ENCODE data around the gene TTYH2. TPM values are rescaled to one million over a fixed set of nuclear protein-coding genes. Genes with fewer than 3 reads are reported as not detected.

The TTYH2 gene
- total RNA-seq, 1 experiment from 2014 or later = 1.5 TPM

- H3K9me2 ChIP-seq (ENCODE audit: insufficient read depth) = no peaks in the 10 kb centered on the region
- no peak overlapping the region for H3K27ac ChIP-seq
- no peak for TF ChIP-seq EZH2 (IDR thresholded peaks at IDR 0.05; ENCODE audit: low read depth)
- no peak overlapping the region for H3K4me3 ChIP-seq
- peaks cover 31% of the 10 kb centered on the region for H4K20me1 ChIP-seq (ENCODE audit: insufficient read depth)
- H3K27me3 ChIP-seq (ENCODE audit: insufficient read depth, low read depth) = peaks cover 13% of the 10 kb centered on the region
- BruUV-seq (replicated peaks) = no TSS peak
- H3K9me3 ChIP-seq (ENCODE audit: insufficient read depth, low read depth) = no peaks in the 10 kb centered on the region
- no peak for DNase-seq
- H3K79me2 ChIP-seq (ENCODE audit: low read depth) = no peaks in the 10 kb centered on the region
- peak overlapping the region; percentile 89 for H3K4me2 ChIP-seq
- ChIA-PET POLR2A (ENCODE audit: unreplicated experiment) (interaction anchor here (0.6 kb wide), 1 partner anchor 74 kb away, joined by 4 read pairs; no protein-coding TSS in a partner anchor), CTCF (no interaction called here)
- no peak overlapping the region for H2AFZ ChIP-seq
- intact Hi-C loops (cut with micrococcal nuclease; ENCODE audit: unreplicated experiment) = loop anchor here (5.0 to 10.0 kb wide), 3 partner anchors 68 to 241 kb away; partner anchors contain the start of gene GPR142
- peaks cover 39% of the 10 kb centered on the region for H3F3A ChIP-seq (ENCODE audit: insufficient read depth, low read depth)
- H3K4me1 ChIP-seq (replicated peaks; ENCODE audit: insufficient read depth) = peaks cover 4% of the 10 kb centered on the region; the same call in 1 of the 2 replicates
- H3K36me3 ChIP-seq (ENCODE audit: low read depth) = 0 out of 2 replicates have a peak, but pooled peaks cover 2% of the 10 kb centered on the region
Observed at GRCh38 chr17:74213861-74214391, 555 bp downstream of the TTYH2 start.

GRCh38 chr17:74214484-74215341 lies 1.3 kb downstream of the TTYH2 start:
- POLR2A ChIA-PET (ENCODE audit: unreplicated experiment) = no interaction called here

GRCh38 chr17:74215342-74215727 lies 2.0 kb downstream of the TTYH2 start:
- no peak for DNase-seq
- intact Hi-C loops (cut with micrococcal nuclease; ENCODE audit: unreplicated experiment) = loop anchor here (10.0 kb wide), 1 partner anchor 239 kb away; no protein-coding TSS in a partner anchor
- Histone ChIP-seq H3K27ac (no peak overlapping the region), H3K9me2 (ENCODE audit: insufficient read depth) (no peaks in the 10 kb centered on the region), H3K4me1 (replicated peaks; ENCODE audit: insufficient read depth) (peaks cover 4% of the 10 kb centered on the region; the same call in 1 of the 2 replicates), H2AFZ (no peak overlapping the region), H3K79me2 (ENCODE audit: low read depth) (no peaks in the 10 kb centered on the region), H3K9me3 (ENCODE audit: insufficient read depth, low read depth) (no peaks in the 10 kb centered on the region), H3F3A (ENCODE audit: insufficient read depth, low read depth) (peaks cover 26% of the 10 kb centered on the region; the same call in 1 of the 2 replicates), H3K36me3 (ENCODE audit: low read depth) (no peaks in the 10 kb centered on the region), H3K27me3 (ENCODE audit: insufficient read depth, low read depth) (peaks cover 17% of the 10 kb centered on the region), H3K4me3 (no peak overlapping the region), H3K4me2 (no peak overlapping the region), H4K20me1 (ENCODE audit: insufficient read depth) (peaks cover 17% of the 10 kb centered on the region)
- POLR2A ChIA-PET (ENCODE audit: unreplicated experiment) = no interaction called here
- CTCF ChIA-PET = interaction anchor here (0.7 kb wide), 1 partner anchor 44 kb away, joined by 3 read pairs; no protein-coding TSS in a partner anchor
- TF ChIP-seq EZH2 (IDR thresholded peaks at IDR 0.05; ENCODE audit: low read depth) (no peak), CTCF (conservative IDR thresholded peaks at IDR 0.05) (no peak)
- BruUV-seq (replicated peaks) = no TSS peak

More at GRCh38 chr17:74214484-74215341, 1.3 kb downstream of the TTYH2 start:
- CTCF ChIA-PET = interaction anchor here (0.6 to 0.7 kb wide), 2 partner anchors 45 to 282 kb away, joined by 3 read pairs; no protein-coding TSS in a partner anchor
- H3K9me3 ChIP-seq (ENCODE audit: insufficient read depth, low read depth) = no peaks in the 10 kb centered on the region
- H3F3A ChIP-seq (ENCODE audit: insufficient read depth, low read depth) = peaks cover 32% of the 10 kb centered on the region
- peaks cover 4% of the 10 kb centered on the region; the same call in 1 of the 2 replicates for H3K4me1 ChIP-seq (replicated peaks; ENCODE audit: insufficient read depth)
- H4K20me1 ChIP-seq (ENCODE audit: insufficient read depth) = peaks cover 23% of the 10 kb centered on the region
- H3K9me2 ChIP-seq (ENCODE audit: insufficient read depth) = no peaks in the 10 kb centered on the region
- H3K27me3 ChIP-seq (ENCODE audit: insufficient read depth, low read depth) = peaks cover 13% of the 10 kb centered on the region
- no peak overlapping the region for H3K4me3 ChIP-seq
- H2AFZ ChIP-seq = no peak overlapping the region
- H3K79me2 ChIP-seq (ENCODE audit: low read depth) = no peaks in the 10 kb centered on the region
- H3K4me2 ChIP-seq = no peak overlapping the region
- no peak for DNase-seq
- no peak overlapping the region for H3K27ac ChIP-seq
- no TSS peak for BruUV-seq (replicated peaks)
- TF ChIP-seq CTCF (conservative IDR thresholded peaks at IDR 0.05) = no peak
- TF ChIP-seq EZH2 (IDR thresholded peaks at IDR 0.05; ENCODE audit: low read depth) = no peak
- 0 out of 2 replicates have a peak, but pooled peaks cover 2% of the 10 kb centered on the region for H3K36me3 ChIP-seq (ENCODE audit: low read depth)
- intact Hi-C loops (cut with micrococcal nuclease; ENCODE audit: unreplicated experiment) = loop anchor here (5.0 to 10.0 kb wide), 3 partner anchors 68 to 240 kb away; partner anchors contain the start of gene GPR142
